Right renal cortex interstitium (tissue), 3 donors: Measurements from ENCODE around the gene SMOC2. TPM values are rescaled to one million over a fixed set of nuclear protein-coding genes. Genes with fewer than 3 reads are reported as not detected.

Experiments used
- DNase-seq, 3 donors: peaks; one replicate each; pipeline ENCODE4 v3.0.0-alpha.2; 2013; ENCODE audit warnings: low read depth in 3 of 3, low spot score in 2 of 3
- polyA plus RNA-seq, 3 donors: library from polyadenylated mRNA; unstranded; fragments of 120-200 nt; gene quantifications; one replicate each; pipeline ENCODE4 v1.2.1, GENCODE V29; 2013; ENCODE audit not compliant: insufficient read length in 3 of 3

SMOC2 gene
- polyA plus RNA-seq, 3 donors = 18.0 to 31.5 (median 25.7) TPM

DNA sequence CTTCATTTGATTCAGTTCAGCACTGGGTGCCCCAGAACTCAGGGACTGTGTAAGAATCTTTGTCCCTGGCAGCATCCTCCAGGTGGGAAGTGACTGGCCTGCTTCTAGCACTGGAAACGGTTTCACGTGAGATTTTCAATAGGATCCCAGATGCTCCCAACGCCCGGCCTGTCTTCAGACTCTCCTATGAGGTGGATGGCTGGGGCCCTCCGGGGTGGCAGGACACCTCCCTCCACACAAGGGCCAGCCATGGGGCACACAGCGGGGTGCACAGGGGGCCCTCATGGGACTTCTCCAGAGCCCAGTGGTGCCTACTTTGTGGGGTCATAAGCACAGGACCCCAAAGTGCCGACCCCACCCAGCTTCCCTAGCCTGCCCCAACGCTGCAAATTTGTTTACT is 72.8 kb downstream of the SMOC2 start:
- DNase-seq = no peak

DNA sequence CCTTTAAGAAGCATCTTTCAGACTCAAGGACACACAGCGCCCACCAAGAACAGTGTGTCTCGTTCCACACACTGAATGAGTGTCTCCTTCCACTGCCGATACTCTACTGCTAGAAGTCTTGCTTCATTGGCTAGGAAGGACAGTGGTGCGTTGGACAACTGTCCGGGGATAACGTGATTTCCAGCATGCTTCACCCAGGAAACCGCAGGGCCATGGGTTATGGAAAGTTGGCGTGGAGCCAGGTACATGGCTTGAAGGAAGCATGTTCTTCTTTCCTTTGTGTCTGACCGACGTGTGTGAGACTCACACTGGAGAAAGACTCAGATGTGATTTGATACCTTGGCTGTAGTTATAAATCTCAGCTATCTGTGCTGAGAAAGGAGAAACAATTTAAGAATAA is 73.2 kb downstream of the SMOC2 start:
- DNase-seq = no peak

DNA sequence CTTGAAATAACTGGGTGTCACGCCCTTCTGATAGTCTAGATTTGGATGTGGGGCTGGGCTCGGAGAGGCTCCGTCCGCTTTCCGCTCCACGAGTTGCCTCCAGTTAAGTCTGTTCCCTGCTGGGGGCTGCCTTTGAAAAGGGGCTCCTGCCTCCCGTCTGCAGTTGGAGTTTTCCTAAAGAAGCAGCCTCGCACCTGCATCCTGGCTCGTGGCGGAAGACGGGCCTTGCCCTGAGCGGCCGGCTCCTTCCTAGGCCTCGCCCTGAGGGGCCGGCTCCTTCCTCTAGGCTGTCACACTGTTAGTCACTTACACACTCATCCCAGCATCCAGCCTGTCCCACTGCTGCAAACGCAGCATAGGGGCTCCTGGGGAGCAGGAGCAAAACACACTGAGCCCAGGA is 74.4 kb downstream of the SMOC2 start:
- DNase-seq = no peak

DNA sequence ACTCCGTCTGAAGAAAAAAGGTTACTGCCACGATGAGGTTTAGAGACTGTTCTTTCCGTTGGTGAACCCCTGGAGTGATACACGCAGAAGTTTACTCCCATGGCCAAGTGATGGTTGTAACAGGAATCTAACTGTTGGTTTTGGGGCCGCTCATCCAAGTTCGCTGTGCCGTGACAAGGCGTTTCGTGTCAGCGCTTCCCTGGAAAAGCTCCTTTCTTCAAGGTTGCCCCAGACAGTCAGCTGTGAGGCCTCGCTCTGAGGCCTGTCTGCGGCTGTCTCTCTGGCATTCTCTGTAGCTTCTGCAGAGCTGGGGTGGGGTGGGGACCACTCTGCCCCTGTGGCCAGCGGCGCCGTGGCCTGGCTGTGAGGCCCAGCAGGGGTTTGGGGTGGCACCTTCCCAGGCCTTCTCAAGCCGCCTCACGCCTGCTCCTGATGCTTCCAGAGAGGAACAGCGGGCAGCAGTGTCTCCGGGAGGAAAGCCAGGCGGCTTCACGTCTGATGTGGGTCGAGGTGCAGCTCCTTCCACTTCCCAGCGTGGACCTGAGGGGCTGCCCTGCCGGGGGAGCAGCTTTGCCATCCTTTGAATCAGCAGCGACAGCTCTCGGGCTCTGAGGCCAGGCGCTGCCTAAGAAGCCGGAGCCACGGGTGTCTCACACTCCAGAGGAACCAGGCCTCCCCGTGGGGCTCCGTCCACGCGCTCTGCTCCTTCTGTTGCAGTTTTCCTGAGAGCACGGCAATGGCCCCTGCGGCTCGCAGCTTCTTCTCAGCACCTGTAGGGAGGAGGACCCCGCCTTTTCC is 76.2 kb downstream of the SMOC2 start:
- no peak for DNase-seq

DNA sequence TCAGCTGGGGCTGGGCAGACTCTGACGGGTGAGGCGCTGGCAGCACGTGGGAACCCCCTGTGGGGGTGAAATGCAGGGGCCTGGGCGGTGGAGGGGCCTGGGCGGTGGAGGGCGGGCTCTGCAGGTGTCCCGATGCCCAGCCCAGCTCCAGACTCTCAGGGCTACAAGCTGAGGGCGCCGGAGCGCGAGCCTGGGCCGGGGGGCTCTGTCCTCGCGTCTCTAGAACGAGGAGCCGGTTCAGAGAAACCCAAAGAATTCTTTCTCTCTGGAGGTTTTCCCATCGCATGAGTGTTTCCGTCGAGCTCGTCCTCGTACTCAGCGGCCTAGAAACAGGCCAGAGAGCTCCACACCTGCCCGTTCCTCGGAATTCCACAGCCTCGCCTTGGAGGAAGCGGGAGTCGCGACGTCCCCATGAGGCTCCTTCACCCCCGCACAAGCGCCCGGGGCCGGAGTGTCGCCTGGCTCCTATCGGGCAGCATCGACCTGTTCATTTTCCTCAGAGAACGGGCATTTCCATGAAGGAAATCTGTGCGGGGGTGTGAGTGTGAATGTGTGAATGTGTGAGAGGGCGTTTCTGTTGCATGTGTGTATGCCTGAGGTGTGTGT is 76.9 kb downstream of the SMOC2 start:
- no peak for DNase-seq

DNA sequence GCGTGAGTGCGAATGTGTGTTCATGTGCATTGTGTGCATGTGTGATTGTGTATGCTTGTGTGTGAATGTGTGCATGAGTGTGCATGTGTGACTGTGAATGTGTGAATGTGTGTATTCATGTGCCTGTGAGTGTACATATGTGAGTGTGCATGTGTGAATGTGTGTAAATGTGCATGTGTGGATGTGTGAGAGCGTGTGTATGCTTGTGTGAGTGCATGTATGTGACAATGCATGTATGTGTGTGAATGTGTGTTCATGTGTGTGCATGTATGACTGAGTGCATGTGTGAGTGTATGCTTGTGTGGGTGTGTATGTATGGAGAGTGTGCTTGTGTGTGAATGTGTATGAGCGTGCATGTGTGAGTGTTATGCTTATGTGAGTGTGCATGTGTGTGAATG is 77.4 kb downstream of the SMOC2 start:
- DNase-seq = no peak

DNA sequence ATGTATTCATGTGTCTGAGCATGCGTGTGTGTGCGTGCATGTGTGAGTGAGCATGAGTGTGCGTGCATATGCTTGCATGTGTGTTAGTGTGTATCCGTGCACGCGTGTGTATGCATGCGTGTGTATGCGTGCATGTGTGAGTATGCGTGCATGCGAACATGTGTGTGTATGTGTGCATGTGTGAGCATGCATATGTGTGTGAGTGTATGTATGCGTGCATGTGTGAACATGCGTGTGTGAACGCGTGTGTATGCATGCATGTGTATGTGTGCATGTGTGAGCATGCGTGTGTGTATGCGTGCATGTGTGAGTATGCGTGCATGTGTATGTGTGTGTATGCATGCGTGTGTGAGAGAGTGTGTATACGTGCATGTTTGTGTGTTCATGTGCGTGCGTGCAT is 77.9 kb downstream of the SMOC2 start:
- no peak for DNase-seq

DNA sequence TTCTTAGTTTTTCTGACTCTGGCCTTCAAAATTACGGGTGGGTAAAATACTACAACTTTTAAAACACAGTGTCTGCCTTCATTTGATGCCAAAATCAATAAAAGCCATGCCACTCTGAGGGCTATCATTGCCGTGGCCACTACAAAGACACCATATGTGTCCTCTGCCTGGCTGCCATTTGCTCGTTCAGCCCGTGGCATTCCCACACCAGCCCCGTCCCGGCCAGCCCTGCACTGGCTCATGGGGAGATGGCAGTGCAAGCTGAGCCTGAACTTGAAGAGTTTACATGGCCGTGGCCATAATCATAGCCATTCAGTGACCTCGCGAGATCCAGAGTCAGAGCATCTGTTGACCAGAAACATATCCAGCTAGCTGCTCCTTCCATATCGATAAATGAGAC is 79.2 kb downstream of the SMOC2 start:
- no peak for DNase-seq

DNA sequence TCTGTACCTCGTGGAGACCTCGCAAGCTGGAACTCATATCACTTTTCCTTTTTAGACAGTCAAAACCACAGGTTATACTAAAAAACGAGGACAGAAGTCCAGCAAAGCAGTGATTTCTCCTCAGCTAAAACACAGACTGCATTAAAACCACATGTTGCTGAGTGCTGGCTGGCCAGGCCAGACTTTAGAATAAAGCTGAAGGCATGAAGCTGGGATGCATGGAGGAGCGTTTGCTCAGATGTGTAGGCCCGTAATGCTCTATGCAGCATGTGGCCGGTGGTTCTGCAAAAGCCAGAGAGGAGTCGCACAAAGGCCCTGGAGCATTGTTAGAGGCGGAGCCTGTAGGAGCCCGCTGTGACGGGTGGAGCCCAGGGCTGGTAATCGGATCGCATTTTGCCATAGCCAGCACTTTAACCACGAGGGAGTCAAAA is 83.6 kb downstream of the SMOC2 start:
- no peak for DNase-seq

DNA sequence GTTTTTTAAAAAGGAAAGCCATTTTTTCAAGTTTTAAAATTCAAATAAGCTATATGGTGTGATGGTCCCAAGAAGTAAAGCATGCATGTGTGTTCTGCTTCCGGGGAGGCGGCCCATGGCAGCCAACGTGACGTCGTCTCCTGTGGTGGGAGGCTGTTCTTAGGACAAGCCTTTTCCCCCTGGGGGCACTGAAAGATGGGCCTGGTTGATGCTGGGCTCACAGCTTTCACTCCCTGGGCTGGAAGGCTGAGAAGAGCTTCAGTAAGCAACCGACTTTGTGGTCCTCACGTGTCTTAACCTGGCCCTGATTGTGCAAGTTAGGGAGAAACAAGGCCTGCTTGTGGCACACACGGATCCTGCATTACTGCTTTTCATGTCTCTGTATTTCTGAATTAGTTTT is 84.1 kb downstream of the SMOC2 start:
- no peak for DNase-seq

DNA sequence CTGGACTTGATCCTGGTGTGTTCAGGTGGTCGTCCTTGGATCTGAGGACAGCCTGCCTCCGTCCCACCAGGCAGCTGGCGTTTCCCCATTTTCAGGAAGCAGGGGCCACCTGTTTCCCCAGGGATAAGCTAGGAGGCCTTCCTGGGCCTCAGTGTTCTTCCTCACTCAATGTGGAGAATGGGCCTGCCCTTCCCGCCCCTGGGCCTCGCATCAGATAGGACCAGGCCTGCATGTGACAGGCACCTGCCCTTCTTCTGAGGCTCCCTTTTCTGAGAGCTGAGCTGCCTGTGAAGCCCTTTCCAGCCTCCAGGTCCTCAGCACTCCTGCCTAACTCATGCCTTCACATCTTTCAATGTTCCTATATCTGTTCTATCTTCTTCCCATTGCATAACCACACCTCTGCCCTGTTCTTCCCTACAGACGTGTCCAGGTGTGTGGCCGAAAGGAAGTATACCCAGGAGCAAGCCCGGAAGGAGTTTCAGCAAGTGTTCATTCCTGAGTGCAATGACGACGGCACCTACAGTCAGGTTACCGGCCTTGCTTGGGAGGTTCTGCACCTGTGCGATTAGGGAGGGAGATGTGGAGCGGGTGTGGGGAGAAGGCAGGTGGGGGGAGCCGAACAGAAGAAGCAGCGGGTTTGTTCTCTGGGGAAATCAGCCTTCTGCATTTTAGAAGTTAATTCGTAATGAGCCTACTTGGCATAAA is 85.1 kb downstream of the SMOC2 start:
- DNase-seq = no peak

DNA sequence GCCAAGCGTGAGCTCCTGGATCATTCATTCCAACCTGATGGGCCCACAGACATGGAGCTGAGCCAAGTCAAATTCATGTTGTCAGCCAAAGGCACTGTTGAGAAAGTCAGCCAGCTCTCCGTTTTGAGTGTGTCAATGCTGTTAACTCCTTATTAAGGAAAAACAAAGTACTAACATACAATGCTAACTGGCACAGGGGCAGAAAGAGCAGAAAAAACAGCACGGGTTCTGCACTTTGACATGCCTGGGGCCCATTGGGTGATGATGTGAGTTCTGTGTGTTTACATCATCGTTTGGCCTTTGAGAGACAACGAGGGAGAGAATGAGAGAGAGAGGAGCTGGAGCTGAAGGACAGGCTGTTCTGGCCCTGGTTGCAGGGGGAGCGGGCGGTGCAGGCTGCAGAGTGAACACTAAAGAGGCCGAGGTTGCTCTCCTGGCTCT is 85.9 kb downstream of the SMOC2 start:
- no peak for DNase-seq

DNA sequence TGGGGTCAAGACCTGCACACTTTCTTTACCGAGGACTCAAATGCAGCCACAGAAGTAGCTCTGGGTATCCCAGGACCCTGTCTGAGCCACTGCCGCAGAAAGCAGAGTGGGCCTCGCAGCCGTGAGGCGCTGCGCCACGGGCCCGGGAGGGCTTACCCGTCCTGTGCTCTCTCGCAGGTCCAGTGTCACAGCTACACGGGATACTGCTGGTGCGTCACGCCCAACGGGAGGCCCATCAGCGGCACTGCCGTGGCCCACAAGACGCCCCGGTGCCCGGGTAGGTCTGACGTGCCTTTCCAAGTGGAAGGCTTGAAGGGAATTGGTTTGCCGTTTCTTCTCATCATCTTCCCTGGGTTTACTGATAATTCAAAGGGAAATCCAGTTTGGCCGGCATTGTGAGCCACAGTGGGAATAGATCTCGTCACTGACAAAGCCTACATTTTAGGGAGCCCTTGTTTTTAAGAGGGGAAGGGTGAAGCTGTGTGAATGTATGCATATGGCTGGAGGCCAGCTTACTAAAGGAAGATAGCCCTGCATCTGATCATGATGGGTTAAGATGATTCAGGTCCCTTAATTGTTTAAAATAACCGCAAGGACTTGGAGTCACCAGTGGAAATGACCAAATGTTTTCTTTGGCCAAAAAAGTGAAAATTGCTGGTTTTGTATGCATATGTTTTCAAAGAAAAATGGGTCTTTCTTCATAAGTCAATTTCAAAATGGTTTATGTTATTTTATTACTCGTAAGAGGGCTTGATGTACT is 86.6 kb downstream of the SMOC2 start:
- DNase-seq = no peak

DNA sequence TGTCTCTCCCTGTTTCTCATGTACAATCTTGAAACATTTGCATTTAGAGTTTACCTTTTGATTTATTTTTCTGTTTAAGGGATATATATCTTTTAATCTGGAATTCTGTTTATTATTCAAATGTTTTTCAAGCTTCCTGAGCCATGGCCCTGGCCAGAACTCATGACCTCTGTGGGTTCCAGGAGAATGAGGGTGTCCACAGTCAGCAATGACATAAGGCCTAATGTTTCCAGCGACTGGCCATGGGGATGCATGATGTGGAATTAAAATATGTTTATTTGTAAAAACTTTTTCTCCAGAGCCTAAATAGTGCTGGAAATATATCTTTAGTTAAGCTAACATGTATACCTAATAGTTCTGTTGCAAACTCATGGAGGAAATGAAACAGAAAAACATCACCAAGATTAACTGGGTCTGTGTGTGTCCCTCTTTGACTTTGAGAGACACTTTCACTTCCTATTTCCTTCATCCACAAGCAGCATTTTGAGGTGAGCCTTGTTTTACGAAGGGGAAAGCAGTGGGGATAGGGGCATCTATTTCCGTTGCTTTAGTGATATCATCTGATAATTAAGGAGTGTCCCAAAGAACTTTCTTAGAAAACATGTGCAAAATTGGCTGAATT is 87.6 kb downstream of the SMOC2 start:
- DNase-seq = no peak

DNA sequence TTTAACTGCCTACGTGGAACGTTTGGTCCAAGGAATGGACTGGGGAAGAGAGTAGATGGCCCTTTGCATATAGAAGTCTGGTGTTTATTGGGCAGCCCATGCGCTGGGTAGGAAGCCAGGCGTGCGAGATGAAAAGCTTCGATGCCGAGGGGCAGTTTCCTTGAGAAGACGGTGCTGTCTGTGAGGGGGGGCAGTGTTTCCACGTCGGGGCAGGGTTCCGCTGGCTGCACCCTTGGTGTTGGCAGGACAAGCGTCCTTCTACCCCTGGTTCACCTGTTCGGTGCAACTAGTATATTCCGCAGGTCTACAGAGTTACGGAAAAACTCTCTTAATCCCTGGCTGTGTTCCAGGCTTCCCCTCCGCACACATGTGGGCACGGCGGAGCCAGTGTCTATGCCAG is 88.2 kb downstream of the SMOC2 start:
- no peak for DNase-seq

DNA sequence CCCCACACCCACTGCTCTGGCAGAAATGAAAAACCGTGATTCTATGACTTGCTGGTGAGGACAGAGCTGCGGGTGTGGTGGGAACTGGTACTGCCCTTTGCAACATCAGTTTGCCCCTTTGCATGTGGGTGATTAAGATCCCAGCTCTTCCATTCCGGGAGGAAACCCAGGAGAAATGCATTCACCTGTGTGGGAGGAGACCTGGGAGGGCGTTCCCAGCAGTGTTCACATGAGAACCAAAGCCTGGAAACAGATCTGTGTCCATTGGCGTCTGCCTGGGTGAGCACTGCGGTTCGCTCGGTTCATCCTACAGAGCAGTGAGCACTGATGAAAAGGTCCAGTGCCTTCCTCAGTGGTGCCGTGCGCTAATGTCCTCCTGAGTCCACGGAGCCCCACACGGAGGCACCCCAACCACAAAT is 89.7 kb downstream of the SMOC2 start:
- no peak for DNase-seq

DNA sequence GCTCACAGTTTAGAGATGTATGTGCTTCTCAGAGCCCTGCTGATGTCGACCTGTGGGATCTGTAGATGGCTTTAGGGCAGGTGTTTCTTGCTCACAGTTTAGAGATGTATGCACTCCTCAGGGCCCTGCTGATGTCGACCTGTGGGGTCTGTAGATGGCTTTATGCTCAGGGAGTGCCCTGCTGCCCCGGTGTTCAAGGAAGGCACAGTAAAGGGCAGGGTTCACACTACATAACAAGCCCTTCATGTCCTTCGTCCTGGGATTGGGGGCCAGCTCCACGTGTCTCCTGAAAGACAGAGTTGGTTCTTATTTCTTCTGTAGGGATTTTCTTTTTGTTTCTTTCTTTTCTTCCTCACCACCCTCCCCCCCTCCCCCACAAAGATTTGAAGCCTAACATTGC is 91.1 kb downstream of the SMOC2 start:
- no peak for DNase-seq

DNA sequence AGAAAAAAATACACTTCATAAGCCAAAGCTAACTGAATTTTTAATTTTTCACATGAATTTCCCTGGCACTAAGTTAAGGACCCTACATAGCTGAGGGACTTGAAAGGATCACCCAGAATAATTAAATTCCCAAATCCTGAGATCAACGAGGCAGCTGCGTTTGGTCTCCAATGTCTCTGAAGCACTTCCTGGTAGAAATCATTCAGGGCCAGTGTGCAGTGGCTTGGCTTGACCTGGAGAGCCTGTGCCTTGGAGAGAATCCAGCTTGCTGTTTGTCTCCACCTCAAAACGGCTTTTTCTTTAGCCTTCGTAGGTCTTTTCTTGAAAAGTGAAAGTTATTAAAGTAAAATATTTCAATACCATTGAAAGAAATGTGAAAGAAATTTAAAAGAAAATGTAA is 92.4 kb downstream of the SMOC2 start:
- DNase-seq = no peak

DNA sequence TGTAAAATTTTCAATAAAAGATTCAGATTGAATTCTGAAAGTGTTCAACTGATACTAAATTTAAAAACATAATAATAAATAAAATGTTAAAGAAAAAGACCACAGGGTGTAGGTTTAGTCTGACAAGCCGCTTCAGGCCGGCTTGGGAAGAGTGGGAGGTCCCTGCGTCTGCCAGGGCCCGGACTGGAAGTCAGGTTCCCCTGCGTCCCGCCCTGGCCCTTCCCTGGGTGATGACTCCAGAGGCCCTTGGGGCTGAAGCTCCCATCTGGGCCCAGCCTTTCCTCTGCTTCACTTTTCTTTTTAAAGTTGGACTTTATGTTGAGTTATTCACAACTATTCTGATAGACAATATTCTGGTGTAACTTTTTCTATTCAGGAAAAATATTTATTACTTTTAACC is 93.3 kb downstream of the SMOC2 start:
- no peak for DNase-seq

DNA sequence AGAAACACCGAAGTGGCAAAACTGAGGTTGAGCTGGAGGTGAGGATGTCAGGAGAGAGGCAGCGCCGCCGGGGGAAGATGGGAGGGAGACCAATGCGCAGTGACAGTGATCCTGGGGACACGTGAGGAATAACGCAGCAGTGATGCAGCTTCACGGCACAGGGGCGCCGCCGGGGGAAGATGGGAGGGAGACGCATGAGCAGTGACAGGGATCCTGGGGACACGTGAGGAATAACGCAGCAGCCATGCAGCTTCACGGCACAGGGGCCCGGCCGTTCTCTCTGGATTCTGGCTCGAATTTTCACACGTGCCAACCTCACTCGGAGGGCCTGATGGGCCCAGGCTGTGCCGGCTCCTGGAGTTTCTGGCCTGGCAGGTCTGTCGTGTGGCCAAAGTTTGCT is 94.7 kb downstream of the SMOC2 start:
- DNase-seq = no peak

DNA sequence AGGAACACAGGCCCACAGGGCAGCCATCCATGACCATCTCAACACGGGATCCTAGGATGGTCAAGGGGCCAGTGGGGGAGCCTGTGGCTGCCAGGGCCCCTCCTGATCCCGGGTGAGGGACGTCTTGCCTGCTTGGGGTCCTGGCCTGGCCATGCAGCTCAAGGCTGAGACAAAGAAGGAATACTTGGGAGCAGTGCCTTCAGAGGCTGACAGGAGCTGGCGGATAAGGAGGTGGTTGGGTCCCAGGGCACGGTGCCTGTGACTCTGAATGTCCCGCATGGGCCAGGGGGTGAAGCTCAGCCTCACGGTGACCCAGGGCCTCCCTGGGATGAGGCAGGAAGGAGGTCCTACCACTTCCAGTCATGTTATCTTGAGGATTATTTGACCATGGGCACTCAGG is 95.2 kb downstream of the SMOC2 start:
- no peak for DNase-seq
